ENCODE measurements around the gene SMYD3.

GRCh38 chr1:245906207-245906606 lies 600.9 kb downstream of the SMYD3 start:
- no peak for TF ChIP-seq EZH2phosphoT487 (IDR thresholded peaks at IDR 0.05; ENCODE audit: borderline replicate concordance, low read length)
- TF ChIP-seq CTCF (IDR thresholded peaks at IDR 0.05; ENCODE audit: low read depth, low read length, poor library complexity, severe bottlenecking), result no peak

All from DOHH2 (cell line).